Measurements from ENCODE around the gene ENOSF1. TPM values are rescaled to one million over a fixed set of nuclear protein-coding genes. Genes with fewer than 3 reads are reported as not detected.

ENOSF1 gene
- total and polyA plus RNA-seq, 2 of the 4 experiments (the other 2 are of a cell fraction): 12.2 to 12.6 TPM

- BruUV-seq (replicated peaks): no TSS peak
- H3K9me3 ChIP-seq (ENCODE audit: control insufficient read depth, insufficient read depth, low read length): no peaks in the 10 kb centered on the region
- H4K20me1 ChIP-seq (ENCODE audit: insufficient read depth, low read length): no peaks in the 10 kb centered on the region
- no peaks in the 10 kb centered on the region for H3K9me1 ChIP-seq (ENCODE audit: insufficient read depth, low read length)
- TF ChIP-seq BHLHE40 (IDR thresholded peaks at IDR 0.05; ENCODE audit: low read depth, low read length): no peak
- no peak for TF ChIP-seq RFX5 (IDR thresholded peaks at IDR 0.05; ENCODE audit: low read depth, low read length)
- no peak for TF ChIP-seq POLR2A (IDR thresholded peaks at IDR 0.05; ENCODE audit: low read depth, low read length)
- TF ChIP-seq MAZ (IDR thresholded peaks at IDR 0.05; ENCODE audit: borderline replicate concordance, low read depth, low read length): no peak
- TF ChIP-seq CEBPB (IDR thresholded peaks at IDR 0.05; ENCODE audit: low read depth, low read length): no peak
- TF ChIP-seq ELK1 (IDR thresholded peaks at IDR 0.05; ENCODE audit: borderline replicate concordance, low read depth, low read length): no peak
- no peak for TF ChIP-seq USF2 (IDR thresholded peaks at IDR 0.05; ENCODE audit: low read depth, low read length)
- TF ChIP-seq CTCF (conservative IDR thresholded peaks at IDR 0.05; ENCODE audit: low read depth, low read length): no peak
- TF ChIP-seq RAD21 (IDR thresholded peaks at IDR 0.05; ENCODE audit: low read length): no peak
- TF ChIP-seq NFE2L2 (IDR thresholded peaks at IDR 0.05; ENCODE audit: low read depth, low read length): no peak
- TF ChIP-seq CHD1 (IDR thresholded peaks at IDR 0.05; ENCODE audit: low read depth, low read length): no peak
- no peak for TF ChIP-seq FOS (IDR thresholded peaks at IDR 0.05; ENCODE audit: low read depth, low read length)
- no peak for TF ChIP-seq RCOR1 (IDR thresholded peaks at IDR 0.05; ENCODE audit: insufficient replicate concordance, low read length)
- no peak for TF ChIP-seq MAFK (IDR thresholded peaks at IDR 0.05; ENCODE audit: low read depth, low read length)
- TF ChIP-seq SMC3 (IDR thresholded peaks at IDR 0.05; ENCODE audit: low read depth, low read length): no peak
- TF ChIP-seq MXI1 (IDR thresholded peaks at IDR 0.05; ENCODE audit: borderline replicate concordance, low read depth, low read length): no peak
- no peak overlapping the region for H3K14ac ChIP-seq (replicated peaks; ENCODE audit: low read depth, low read length)
- dilution Hi-C loops (cut with HindIII; ENCODE audit: low sequenced_read_pairs, unreplicated experiment): no loop called here
- no peak overlapping the region for H3K56ac ChIP-seq (ENCODE audit: extremely low read depth, insufficient read depth, low read length)
- no peak overlapping the region for H3K4me2 ChIP-seq (ENCODE audit: low read depth, low read length)
- no peak overlapping the region for H4K5ac ChIP-seq (ENCODE audit: low read depth, low read length)
- ChIA-PET POLR2A (ENCODE audit: unreplicated experiment) (no interaction called here), CTCF (interaction anchor here (0.8 kb wide), 1 partner anchor 8 kb away, joined by 3 read pairs; no protein-coding TSS in a partner anchor)
- ATAC-seq (ENCODE audit: low read depth) (no peak), DNase-seq (no peak)
- H3K27me3 ChIP-seq (ENCODE audit: control insufficient read depth, insufficient read depth, low read length): peaks cover 6% of the 10 kb centered on the region
- no CpG with 5 or more reads among the region's 6 CpGs for WGBS, 2 experiments (ENCODE audit: extremely low coverage in 2 of 2, insufficient read length in 1 of 2)
- no peak overlapping the region for H4K91ac ChIP-seq (ENCODE audit: insufficient read depth, low read depth, low read length)
- H2AFZ ChIP-seq (replicated peaks; ENCODE audit: low read length, poor library complexity): no peak overlapping the region
- no peak overlapping the region for H3K4ac ChIP-seq (ENCODE audit: low read depth, low read length)
- no peaks in the 10 kb centered on the region for H3K79me1 ChIP-seq (ENCODE audit: low read depth in 1 of 2, low read length in 2 of 2)
- H3K4me3 ChIP-seq (ENCODE audit: insufficient read depth, low read depth, low read length): no peak overlapping the region
- in situ Hi-C loops (cut with MboI; ENCODE audit: low sequenced_read_pairs): no loop called here
- no peak overlapping the region for H3K9ac ChIP-seq (ENCODE audit: low read depth, low read length)
- no peak overlapping the region for H3K23ac ChIP-seq (ENCODE audit: low read depth, low read length)
- H2AK9ac ChIP-seq (replicated peaks; ENCODE audit: low read depth, low read length, poor library complexity): no peak overlapping the region
- H3K36me3 ChIP-seq (ENCODE audit: control insufficient read depth, insufficient read depth, low read length): no peaks in the 10 kb centered on the region
- no peak overlapping the region for H2BK15ac ChIP-seq (ENCODE audit: low read depth, low read length)
- no peaks in the 10 kb centered on the region for H3K4me1 ChIP-seq (ENCODE audit: control insufficient read depth, insufficient read depth, low read length)
- no peak overlapping the region for H2BK20ac ChIP-seq (ENCODE audit: low read depth, low read length)
- no peak overlapping the region for H2BK120ac ChIP-seq (ENCODE audit: low read depth, low read length)
- no peak overlapping the region for H3K18ac ChIP-seq (ENCODE audit: low read depth, low read length)
- no peak overlapping the region for H2BK5ac ChIP-seq (ENCODE audit: low read depth, low read length, poor library complexity, severe bottlenecking)
- no peak overlapping the region for H3K27ac ChIP-seq (ENCODE audit: insufficient read depth, low read length)
- intact Hi-C loops (cut with micrococcal nuclease): no loop called here
- no peak overlapping the region for H4K8ac ChIP-seq (ENCODE audit: low read depth in 2 of 2, low read length in 2 of 2)
- no peak overlapping the region for H2AK5ac ChIP-seq (ENCODE audit: low read depth, low read length)
Observed at GRCh38 chr18:641224-641623, 71.2 kb downstream of the ENOSF1 start.
